ENCODE results near the gene ARHGAP42.

DNA sequence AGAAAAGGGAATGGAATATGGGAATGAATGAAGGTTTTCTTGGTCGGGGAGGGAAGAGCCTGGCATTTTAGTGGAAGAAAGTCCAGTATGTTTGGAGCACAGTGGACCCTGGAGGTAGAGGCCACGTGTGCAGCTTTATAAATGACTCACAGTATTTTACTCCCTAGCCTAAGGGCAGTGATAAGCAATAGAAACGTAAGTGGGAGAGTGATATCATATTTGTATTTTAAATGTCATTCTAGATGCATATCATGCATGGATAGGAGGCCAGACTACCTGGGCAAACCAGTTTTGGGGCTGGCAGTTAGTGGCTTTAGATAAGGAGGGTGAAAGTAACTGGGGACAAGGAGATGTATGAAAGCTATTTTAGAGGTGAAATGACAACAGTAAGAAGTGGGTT, 174.1 kb downstream of the ARHGAP42 start:
- TF ChIP-seq TAF1 (IDR thresholded peaks at IDR 0.05; ENCODE audit: borderline replicate concordance, low read depth, low read length) = no peak
- TF ChIP-seq POLR2A (IDR thresholded peaks at IDR 0.05; ENCODE audit: low read depth, low read length) = no peak

Measured in GM12892 (cell line).